ENCODE data around the gene KRT83. TPM values are rescaled to one million over a fixed set of nuclear protein-coding genes. Genes with fewer than 3 reads are reported as not detected.
"Not testable (repeated sequence)": the region's sequence is repeated elsewhere in the genome, so short reads cannot be mapped to it uniquely, and the experiment has no call there.

The KRT83 gene
- total RNA-seq, 1 donor from 2014 or later, result not detected

DNA sequence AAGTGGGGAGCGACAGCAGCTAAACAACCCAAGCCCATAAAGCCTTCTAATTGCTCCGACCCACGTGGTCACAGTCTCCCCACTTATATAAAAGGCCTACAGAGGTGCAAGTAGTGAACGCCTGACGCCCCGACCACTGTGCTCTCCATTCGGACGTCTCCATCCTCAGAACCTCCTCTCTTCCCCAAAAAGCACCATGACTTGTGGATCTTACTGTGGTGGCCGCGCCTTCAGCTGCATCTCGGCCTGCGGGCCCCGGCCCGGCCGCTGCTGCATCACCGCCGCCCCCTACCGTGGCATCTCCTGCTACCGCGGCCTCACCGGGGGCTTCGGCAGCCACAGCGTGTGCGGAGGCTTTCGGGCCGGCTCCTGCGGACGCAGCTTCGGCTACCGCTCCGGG is 19.5 kb downstream of the KRT83 start:
- not testable (repeated sequence) for H3K36me3 Mint-ChIP-seq; H3K9me3 Mint-ChIP-seq; H3K4me1 Mint-ChIP-seq (ENCODE audit: unreplicated experiment); H3K27ac Mint-ChIP-seq; H3K4me3 Mint-ChIP-seq; DNase-seq (ENCODE audit: extremely low spot score, unreplicated experiment)
- H3K27me3 Mint-ChIP-seq, result peaks cover 54% of the 10 kb centered on the region

- Mint-ChIP-seq H3K27ac (no peak overlapping the region), H3K4me1 (ENCODE audit: unreplicated experiment) (no peaks in the 10 kb centered on the region), H3K36me3 (no peaks in the 10 kb centered on the region), H3K9me3 (no peaks in the 10 kb centered on the region), H3K4me3 (no peak overlapping the region), H3K27me3 (peaks cover 49% of the 10 kb centered on the region)
- no peak for DNase-seq (ENCODE audit: extremely low spot score, unreplicated experiment)
- TF ChIP-seq, protein P1, sequence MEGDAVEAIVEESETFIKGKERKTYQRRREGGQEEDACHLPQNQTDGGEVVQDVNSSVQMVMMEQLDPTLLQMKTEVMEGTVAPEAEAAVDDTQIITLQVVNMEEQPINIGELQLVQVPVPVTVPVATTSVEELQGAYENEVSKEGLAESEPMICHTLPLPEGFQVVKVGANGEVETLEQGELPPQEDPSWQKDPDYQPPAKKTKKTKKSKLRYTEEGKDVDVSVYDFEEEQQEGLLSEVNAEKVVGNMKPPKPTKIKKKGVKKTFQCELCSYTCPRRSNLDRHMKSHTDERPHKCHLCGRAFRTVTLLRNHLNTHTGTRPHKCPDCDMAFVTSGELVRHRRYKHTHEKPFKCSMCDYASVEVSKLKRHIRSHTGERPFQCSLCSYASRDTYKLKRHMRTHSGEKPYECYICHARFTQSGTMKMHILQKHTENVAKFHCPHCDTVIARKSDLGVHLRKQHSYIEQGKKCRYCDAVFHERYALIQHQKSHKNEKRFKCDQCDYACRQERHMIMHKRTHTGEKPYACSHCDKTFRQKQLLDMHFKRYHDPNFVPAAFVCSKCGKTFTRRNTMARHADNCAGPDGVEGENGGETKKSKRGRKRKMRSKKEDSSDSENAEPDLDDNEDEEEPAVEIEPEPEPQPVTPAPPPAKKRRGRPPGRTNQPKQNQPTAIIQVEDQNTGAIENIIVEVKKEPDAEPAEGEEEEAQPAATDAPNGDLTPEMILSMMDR (conservative IDR thresholded peaks at IDR 0.05), result no peak
Observed at GRCh38 chr12:52300796-52301691, 20.2 kb downstream of the KRT83 start.

DNA sequence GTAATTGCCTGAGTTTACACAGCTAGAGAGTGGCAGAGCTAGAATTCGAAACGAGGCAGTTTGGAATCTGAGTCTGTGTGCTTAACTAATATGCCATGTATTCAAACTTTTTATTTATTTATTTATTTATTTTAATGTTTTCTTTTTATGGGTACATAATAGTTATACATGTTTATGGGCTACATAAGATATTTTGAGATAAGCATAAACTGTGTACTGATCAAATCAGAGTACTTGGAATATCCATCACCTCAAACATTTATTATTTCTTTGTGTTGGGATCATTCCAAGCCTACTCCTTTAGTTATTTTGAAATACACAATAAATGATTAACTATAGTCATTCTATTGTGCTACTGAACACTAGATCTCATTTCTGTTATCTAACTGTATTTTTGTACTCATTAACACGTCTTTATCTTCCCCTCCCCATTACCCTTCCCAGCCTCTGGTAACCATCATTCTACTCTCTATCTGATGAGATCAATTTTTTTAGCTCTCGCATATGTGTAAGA is 22.5 kb downstream of the KRT83 start:
- TF ChIP-seq, protein P1 (conservative IDR thresholded peaks at IDR 0.05), result no peak
- H3K4me1 Mint-ChIP-seq (ENCODE audit: unreplicated experiment), result no peaks in the 10 kb centered on the region
- H3K9me3 Mint-ChIP-seq, result no peaks in the 10 kb centered on the region
- peaks cover 55% of the 10 kb centered on the region for H3K27me3 Mint-ChIP-seq
- H3K36me3 Mint-ChIP-seq, result no peaks in the 10 kb centered on the region
- no peak overlapping the region for H3K27ac Mint-ChIP-seq
- DNase-seq (ENCODE audit: extremely low spot score, unreplicated experiment), result no peak
- no peak overlapping the region for H3K4me3 Mint-ChIP-seq

DNA sequence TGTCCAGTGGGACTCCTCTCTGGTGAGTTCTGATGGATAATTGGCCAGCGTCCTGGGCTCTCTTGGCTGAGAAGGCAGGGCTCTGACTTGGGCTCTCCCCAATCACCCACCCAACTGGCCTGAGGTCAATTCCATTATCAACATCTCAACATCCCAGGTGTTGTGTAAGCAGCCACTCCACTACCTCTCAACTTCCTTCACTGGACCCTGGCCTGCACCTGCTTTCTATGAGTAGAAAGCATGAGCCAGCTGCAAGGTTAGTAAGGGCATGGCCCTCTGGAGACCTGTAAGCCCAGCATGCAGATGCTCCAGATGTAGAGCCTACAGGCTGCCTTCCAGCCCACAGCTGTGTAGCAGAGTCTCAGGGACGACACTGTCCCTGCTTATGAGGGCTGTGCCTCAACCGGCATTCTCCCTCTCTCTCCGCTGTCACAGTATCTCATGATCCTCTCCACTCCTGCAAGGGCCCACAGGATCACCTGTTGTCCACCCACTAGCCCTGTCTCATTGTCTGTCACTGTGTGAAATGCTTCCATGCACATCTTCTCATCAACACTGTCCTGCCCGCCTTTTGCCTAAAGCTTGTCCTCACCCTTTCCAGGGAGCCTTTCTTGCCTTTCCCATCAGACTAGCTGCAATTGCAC is 24.5 kb downstream of the KRT83 start:
- no peaks in the 10 kb centered on the region for H3K9me3 Mint-ChIP-seq
- H3K27me3 Mint-ChIP-seq, result peaks cover 63% of the 10 kb centered on the region
- DNase-seq (ENCODE audit: extremely low spot score, unreplicated experiment), result no peak
- no peaks in the 10 kb centered on the region for H3K4me1 Mint-ChIP-seq (ENCODE audit: unreplicated experiment)
- TF ChIP-seq, protein P1 (conservative IDR thresholded peaks at IDR 0.05), result no peak
- H3K36me3 Mint-ChIP-seq, result no peaks in the 10 kb centered on the region
- no peak overlapping the region for H3K27ac Mint-ChIP-seq
- H3K4me3 Mint-ChIP-seq, result no peak overlapping the region

DNA sequence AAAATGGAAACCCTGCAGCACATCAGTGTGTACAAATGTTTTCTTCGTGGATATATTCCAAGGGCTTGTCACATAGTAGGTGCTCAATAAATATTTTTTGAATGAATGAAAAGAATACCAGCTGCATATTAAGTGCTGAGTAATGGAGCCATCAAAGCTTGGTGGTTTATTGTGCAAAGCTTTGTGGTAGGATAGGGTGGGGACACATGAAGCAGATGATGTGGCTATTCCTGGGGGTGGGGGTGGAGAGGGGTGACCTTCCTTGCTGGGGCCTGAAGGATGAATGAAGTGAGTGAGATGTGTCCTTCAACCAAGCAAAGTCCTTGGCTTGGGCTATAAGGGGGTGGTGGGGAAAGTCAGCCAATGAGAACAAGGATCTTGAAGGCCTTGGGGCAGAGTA is 25.5 kb downstream of the KRT83 start:
- H3K9me3 Mint-ChIP-seq, result no peaks in the 10 kb centered on the region

More for the DNA sequence above, 25.5 kb downstream of the KRT83 start:
- no peaks in the 10 kb centered on the region for H3K36me3 Mint-ChIP-seq
- H3K27me3 Mint-ChIP-seq, result peaks cover 58% of the 10 kb centered on the region
- DNase-seq (ENCODE audit: extremely low spot score, unreplicated experiment), result no peak
- H3K4me3 Mint-ChIP-seq, result no peak overlapping the region
- TF ChIP-seq, protein P1 (conservative IDR thresholded peaks at IDR 0.05), result no peak
- no peak overlapping the region for H3K27ac Mint-ChIP-seq
- H3K4me1 Mint-ChIP-seq (ENCODE audit: unreplicated experiment), result no peaks in the 10 kb centered on the region
